SK-N-SH (cell line): ENCODE results near the gene CAMK1. TPM values are rescaled to one million over a fixed set of nuclear protein-coding genes. Genes with fewer than 3 reads are reported as not detected.

ENCODE experiments used
- CTCF ChIA-PET: fragments of 300-600, 350-600 bp; formaldehyde crosslinking; extraction: SDS; loops from one replicate; lab custom pipeline; 2021; lab: Yijun Ruan, JAX
- POLR2A ChIA-PET: fragments of 350-600 bp; sonication (Branson Sonifier 250); formaldehyde crosslinking; extraction: SDS; loops from one replicate; lab custom pipeline; 2020; ENCODE audit warnings: antibody characterized with exemption, inconsistent platforms; lab: Yijun Ruan, JAX
- DNase-seq: peaks from one replicate; pipeline ENCODE4 v3.0.0; 2012
- H2AFZ ChIP-seq: fragments of 200-600 bp; sonication (generic); 2 replicates; pipeline ENCODE4 v1.8.1; 2016; ENCODE audit warnings: antibody characterized with exemption, mild to moderate bottlenecking, low read depth
- H3F3A ChIP-seq: fragments of 200-600 bp; sonication (generic); replicated peaks from 2 replicates; pipeline ENCODE3; 2016; ENCODE audit warnings: antibody characterized with exemption, mild to moderate bottlenecking; ENCODE audit not compliant: insufficient read depth
- H3K27ac ChIP-seq, 2 experiments: fragments of 200-500 bp in 1 of 2; fragments of 200-600 bp in 1 of 2; sonication (Bioruptor generic) in 1 of 2; sonication (generic), shearing (Covaris generic) in 1 of 2; 2 replicates each; pipeline versions ENCODE4 v1.5.1 to v1.6.1; 2014 to 2016; ENCODE audit warnings: low read depth in 2 of 2, inconsistent platforms in 1 of 2, low read length in 1 of 2, mild to moderate bottlenecking in 1 of 2, mixed read lengths in 1 of 2
- H3K27me3 ChIP-seq: fragments of 200-600 bp; sonication (generic), shearing (Covaris generic); 2 replicates; pipeline ENCODE4 v1.6.1; 2016; ENCODE audit warnings: mixed run types; ENCODE audit not compliant: insufficient read depth
- H3K36me3 ChIP-seq, 2 experiments: fragments of 200-500 bp in 1 of 2; fragments of 200-600 bp in 1 of 2; sonication (Bioruptor generic) in 1 of 2; sonication (generic) in 1 of 2; replicated peaks in 1 of 2; 2 replicates each; pipeline versions ENCODE3 to v1.5.1; 2014 to 2016; ENCODE audit warnings: low read length in 1 of 2, mild to moderate bottlenecking in 1 of 2; ENCODE audit not compliant: insufficient read depth in 2 of 2, control insufficient read depth in 1 of 2
- H3K4me1 ChIP-seq, 2 experiments: fragments of 200-500 bp in 1 of 2; fragments of 200-600 bp in 1 of 2; sonication (Bioruptor generic) in 1 of 2; sonication (generic), shearing (Covaris generic) in 1 of 2; 2 replicates each; pipeline versions ENCODE4 v1.5.1 to v1.6.1; 2014 to 2016; ENCODE audit warnings: low read depth in 1 of 2, low read length in 1 of 2, mixed run types in 1 of 2; ENCODE audit not compliant: insufficient read depth in 2 of 2, control insufficient read depth in 1 of 2
- H3K4me2 ChIP-seq: fragments of 200-600 bp; sonication (generic), shearing (Covaris generic); 2 replicates; pipeline ENCODE4 v1.6.1; 2017; ENCODE audit warnings: mixed run types
- H3K4me3 ChIP-seq, 2 experiments: fragments of 200-500 bp in 1 of 2; fragments of 200-600 bp in 1 of 2; sonication (Bioruptor generic) in 1 of 2; sonication (generic), shearing (Covaris generic) in 1 of 2; 2 replicates each; pipeline versions ENCODE4 v1.5.1 to v1.8.1; 2014 to 2016; ENCODE audit warnings: low read depth in 2 of 2, inconsistent platforms in 1 of 2, low read length in 1 of 2, mild to moderate bottlenecking in 1 of 2, mixed read lengths in 1 of 2, moderate library complexity in 1 of 2
- H3K79me2 ChIP-seq: fragments of 200-600 bp; sonication (generic); 2 replicates; pipeline ENCODE4 v1.8.1; 2017; ENCODE audit warnings: mild to moderate bottlenecking; ENCODE audit not compliant: insufficient read depth
- H3K9ac ChIP-seq: fragments of 200-600 bp; sonication (generic); 2 replicates; pipeline ENCODE4 v1.6.1; 2017; ENCODE audit warnings: mixed run types
- H3K9me2 ChIP-seq: fragments of 200-600 bp; sonication (generic); 2 replicates; pipeline ENCODE4 v1.6.1; 2017; ENCODE audit warnings: mixed run types
- H3K9me3 ChIP-seq: fragments of 200-600 bp; sonication (generic); 2 replicates; pipeline ENCODE4 v1.6.1; 2017; ENCODE audit warnings: mixed run types, mild to moderate bottlenecking, moderate library complexity
- H4K20me1 ChIP-seq: fragments of 200-600 bp; sonication (generic); 2 replicates; pipeline ENCODE4 v1.6.1; 2017; ENCODE audit warnings: mild to moderate bottlenecking, mixed run types; ENCODE audit not compliant: insufficient read depth
- ELF1 ChIP-seq: IDR thresholded peaks from 2 replicates; pipeline ENCODE4 v1.4.0; 2012
- EP300 ChIP-seq, 2 experiments: IDR thresholded peaks; 2 replicates each; pipeline versions ENCODE4 v1.4.0 to v1.6.1; 2012; ENCODE audit warnings: borderline replicate concordance in 1 of 2, low read depth in 1 of 2, low read length in 1 of 2
- EZH2phosphoT487 ChIP-seq: fragments of 200-600 bp; sonication (generic); IDR thresholded peaks from 2 replicates; pipeline ENCODE4 v1.6.1; 2017; ENCODE audit warnings: low read depth, mixed run types, mild to moderate bottlenecking, antibody characterized with exemption, moderate library complexity, borderline replicate concordance
- FOXJ3 ChIP-seq: sonication (generic); formaldehyde crosslinking; IDR thresholded peaks from 2 replicates; pipeline ENCODE4 v1.5.1; 2020; ENCODE audit warnings: mild to moderate bottlenecking, missing genetic modification reagents
- FOXM1 ChIP-seq: IDR thresholded peaks from 2 replicates; pipeline ENCODE4 v1.4.0; 2012; ENCODE audit warnings: low read depth, mild to moderate bottlenecking
- GATA2 ChIP-seq: sonication (generic); formaldehyde crosslinking; IDR thresholded peaks from 2 replicates; pipeline ENCODE4 v1.5.0; 2020; ENCODE audit warnings: mild to moderate bottlenecking, missing genetic modification reagents
- MEF2A ChIP-seq: IDR thresholded peaks from 2 replicates; pipeline ENCODE4 v1.4.0; 2012; ENCODE audit warnings: low read depth, borderline replicate concordance
- NRF1 ChIP-seq: IDR thresholded peaks from 2 replicates; pipeline ENCODE4 v1.6.1; 2012; ENCODE audit warnings: low read depth, mild to moderate bottlenecking, low read length
- POLR2AphosphoS5 ChIP-seq: IDR thresholded peaks from 2 replicates; pipeline ENCODE4 v1.6.1; 2012; ENCODE audit warnings: low read depth, low read length
- RCOR1 ChIP-seq: fragments of 150-350 bp; IDR thresholded peaks from 2 replicates; pipeline ENCODE4 v1.6.1; 2017; ENCODE audit warnings: antibody characterized with exemption, low read length
- RXRA ChIP-seq: IDR thresholded peaks from 2 replicates; pipeline ENCODE4 v1.4.0; 2012; ENCODE audit warnings: low read depth, mild to moderate bottlenecking, borderline replicate concordance
- SIN3A ChIP-seq: IDR thresholded peaks from 2 replicates; pipeline ENCODE4 v1.6.1; 2012; ENCODE audit warnings: low read depth, mild to moderate bottlenecking, low read length, moderate library complexity, borderline replicate concordance
- SMC3 ChIP-seq: IDR thresholded peaks from 2 replicates; pipeline ENCODE4 v1.6.1; 2012; ENCODE audit warnings: low read depth, low read length, improper control_type of control experiment
- TAF1 ChIP-seq: IDR thresholded peaks from 2 replicates; pipeline ENCODE4 v1.6.1; 2012; ENCODE audit warnings: low read depth, mild to moderate bottlenecking, low read length, moderate library complexity, borderline replicate concordance
- YY1 ChIP-seq: IDR thresholded peaks from 2 replicates; pipeline ENCODE4 v1.4.0; 2012; ENCODE audit warnings: low read depth, mild to moderate bottlenecking
- WGBS: methylation state at CpG from one replicate; pipeline ENCODE4 v1.1.6; 2017; ENCODE audit warnings: low lambda C conversion rate; 5-methylcytosine and 5-hydroxymethylcytosine counted together
- polyA plus RNA-seq, 3 experiments: library from polyadenylated mRNA; depleted of rRNA; stranded (reverse); fragments of >200 nt; gene quantifications; 2 replicates each; pipeline ENCODE4 v1.2.3, GENCODE V29; 2012
- TF ChIP-seq, protein P1 (sequence below): IDR thresholded peaks from 2 replicates; pipeline ENCODE4 v1.4.0; 2012; ENCODE audit warnings: low read depth, borderline replicate concordance
- TF ChIP-seq, protein P2 (sequence below): IDR thresholded peaks from 2 replicates; pipeline ENCODE4 v1.4.0; 2012; ENCODE audit warnings: low read depth, borderline replicate concordance
- TF ChIP-seq, protein P3 (sequence below): fragments of 200-600 bp; sonication (generic); IDR thresholded peaks from 2 replicates; pipeline ENCODE4 v1.6.1; 2017; ENCODE audit warnings: antibody characterized with exemption, mild to moderate bottlenecking, moderate library complexity
- TF ChIP-seq, protein P4 (sequence below): IDR thresholded peaks from 2 replicates; pipeline ENCODE4 v1.4.0; 2012; ENCODE audit warnings: low read depth

CAMK1 gene
- polyA plus RNA-seq, 1 of the 3 experiments (the other 2 are of a cell fraction) = 47.1 TPM

DNA sequence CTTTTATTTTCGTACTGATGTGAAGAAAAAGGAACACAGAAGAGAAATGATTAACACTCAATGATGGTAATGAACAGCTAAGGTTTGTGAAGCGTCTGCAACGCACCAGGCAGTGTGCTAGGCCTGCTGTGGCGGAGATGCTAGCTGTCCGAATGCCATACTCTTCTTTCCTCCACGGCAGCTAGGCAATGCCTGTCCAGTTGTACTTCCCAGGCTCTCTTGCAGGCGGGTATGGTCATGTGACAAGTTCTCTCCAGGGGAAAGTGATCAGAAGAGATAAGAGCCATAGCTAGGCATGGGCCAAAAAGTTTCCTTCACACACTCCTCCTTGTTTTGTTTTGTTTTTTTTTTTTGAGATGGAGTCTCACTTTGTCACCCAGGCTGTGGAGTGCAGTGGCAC is 15.9 kb upstream of the CAMK1 start:
- Histone ChIP-seq H2AFZ (no peak overlapping the region), H3K9ac (no peak overlapping the region), H3K4me1 (no peaks in the 10 kb centered on the region; a peak in 1 of 4 replicates), H3F3A (peaks cover 3% of the 10 kb centered on the region), H3K79me2 (peaks cover 6% of the 10 kb centered on the region; the same call in 1 of the 2 replicates), H3K4me2 (no peak overlapping the region), H4K20me1 (no peaks in the 10 kb centered on the region), H3K27ac (no peak overlapping the region), H3K9me2 (no peaks in the 10 kb centered on the region), H3K27me3 (no peaks in the 10 kb centered on the region), H3K36me3 (peaks cover 47 to 64% of the 10 kb centered on the region in 2 experiments)
- DNase-seq = peak; percentile 62
- ChIA-PET CTCF (interaction anchor here (0.9 to 1.0 kb wide), 2 partner anchors 15 to 55 kb away, joined by 3 read pairs; no protein-coding TSS in a partner anchor), POLR2A (no interaction called here)
- 80% methylated on average over 7 of the region's 7 CpGs for WGBS
- peak; percentile 34; the same call in 1 of the 2 replicates for TF ChIP-seq GATA2 (CRISPR knock-in tag)
- TF ChIP-seq, protein P1, sequence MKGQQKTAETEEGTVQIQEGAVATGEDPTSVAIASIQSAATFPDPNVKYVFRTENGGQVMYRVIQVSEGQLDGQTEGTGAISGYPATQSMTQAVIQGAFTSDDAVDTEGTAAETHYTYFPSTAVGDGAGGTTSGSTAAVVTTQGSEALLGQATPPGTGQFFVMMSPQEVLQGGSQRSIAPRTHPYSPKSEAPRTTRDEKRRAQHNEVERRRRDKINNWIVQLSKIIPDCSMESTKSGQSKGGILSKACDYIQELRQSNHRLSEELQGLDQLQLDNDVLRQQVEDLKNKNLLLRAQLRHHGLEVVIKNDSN = peak; percentile 44; the same call in 1 of the 2 replicates
- TF ChIP-seq NRF1 = no peak
- TF ChIP-seq, all 33 proteins: peak for 2
- H3K4me3 ChIP-seq = no peak overlapping the region
- H3K9me3 ChIP-seq = no peaks in the 10 kb centered on the region

DNA sequence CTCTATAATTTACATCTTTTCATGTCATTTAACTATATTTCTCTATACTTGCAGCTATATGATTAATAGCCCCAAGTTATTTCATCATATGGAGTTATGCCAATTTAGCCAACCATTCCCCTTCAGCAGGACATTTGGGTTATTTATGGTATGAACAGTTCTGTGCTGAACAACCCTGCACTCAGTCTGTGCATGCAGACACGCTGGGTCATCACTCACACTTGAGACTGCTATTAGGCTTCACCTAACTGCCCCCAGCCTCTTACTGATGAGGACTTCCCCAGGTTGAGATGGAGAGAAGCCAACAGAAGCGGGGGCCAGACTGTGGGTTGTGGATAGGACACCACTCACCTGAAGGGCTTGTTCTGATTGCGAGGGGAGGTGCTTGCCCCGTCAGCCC is 15.2 kb upstream of the CAMK1 start:
- ChIA-PET POLR2A (no interaction called here), CTCF (interaction anchor here (0.9 to 1.0 kb wide), 2 partner anchors 14 to 56 kb away, joined by 3 read pairs; no protein-coding TSS in a partner anchor)
- H2AFZ ChIP-seq = no peak overlapping the region
- no peaks in the 10 kb centered on the region for H3K9me2 ChIP-seq
- TF ChIP-seq, protein P2, sequence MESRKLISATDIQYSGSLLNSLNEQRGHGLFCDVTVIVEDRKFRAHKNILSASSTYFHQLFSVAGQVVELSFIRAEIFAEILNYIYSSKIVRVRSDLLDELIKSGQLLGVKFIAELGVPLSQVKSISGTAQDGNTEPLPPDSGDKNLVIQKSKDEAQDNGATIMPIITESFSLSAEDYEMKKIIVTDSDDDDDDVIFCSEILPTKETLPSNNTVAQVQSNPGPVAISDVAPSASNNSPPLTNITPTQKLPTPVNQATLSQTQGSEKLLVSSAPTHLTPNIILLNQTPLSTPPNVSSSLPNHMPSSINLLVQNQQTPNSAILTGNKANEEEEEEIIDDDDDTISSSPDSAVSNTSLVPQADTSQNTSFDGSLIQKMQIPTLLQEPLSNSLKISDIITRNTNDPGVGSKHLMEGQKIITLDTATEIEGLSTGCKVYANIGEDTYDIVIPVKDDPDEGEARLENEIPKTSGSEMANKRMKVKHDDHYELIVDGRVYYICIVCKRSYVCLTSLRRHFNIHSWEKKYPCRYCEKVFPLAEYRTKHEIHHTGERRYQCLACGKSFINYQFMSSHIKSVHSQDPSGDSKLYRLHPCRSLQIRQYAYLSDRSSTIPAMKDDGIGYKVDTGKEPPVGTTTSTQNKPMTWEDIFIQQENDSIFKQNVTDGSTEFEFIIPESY = no peak
- TF ChIP-seq, protein P3, sequence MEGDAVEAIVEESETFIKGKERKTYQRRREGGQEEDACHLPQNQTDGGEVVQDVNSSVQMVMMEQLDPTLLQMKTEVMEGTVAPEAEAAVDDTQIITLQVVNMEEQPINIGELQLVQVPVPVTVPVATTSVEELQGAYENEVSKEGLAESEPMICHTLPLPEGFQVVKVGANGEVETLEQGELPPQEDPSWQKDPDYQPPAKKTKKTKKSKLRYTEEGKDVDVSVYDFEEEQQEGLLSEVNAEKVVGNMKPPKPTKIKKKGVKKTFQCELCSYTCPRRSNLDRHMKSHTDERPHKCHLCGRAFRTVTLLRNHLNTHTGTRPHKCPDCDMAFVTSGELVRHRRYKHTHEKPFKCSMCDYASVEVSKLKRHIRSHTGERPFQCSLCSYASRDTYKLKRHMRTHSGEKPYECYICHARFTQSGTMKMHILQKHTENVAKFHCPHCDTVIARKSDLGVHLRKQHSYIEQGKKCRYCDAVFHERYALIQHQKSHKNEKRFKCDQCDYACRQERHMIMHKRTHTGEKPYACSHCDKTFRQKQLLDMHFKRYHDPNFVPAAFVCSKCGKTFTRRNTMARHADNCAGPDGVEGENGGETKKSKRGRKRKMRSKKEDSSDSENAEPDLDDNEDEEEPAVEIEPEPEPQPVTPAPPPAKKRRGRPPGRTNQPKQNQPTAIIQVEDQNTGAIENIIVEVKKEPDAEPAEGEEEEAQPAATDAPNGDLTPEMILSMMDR = no peak
- TF ChIP-seq NRF1 (no peak), GATA2 (CRISPR knock-in tag) (no peak), TAF1 (no peak), SIN3A (no peak), EZH2phosphoT487 (no peak), FOXM1 (no peak), EP300 (IDR thresholded peaks at IDR 0.05; ENCODE audit: borderline replicate concordance in 1 of 2, low read depth in 1 of 2, low read length in 1 of 2) (no peak), FOXJ3 (no peak), SMC3 (no peak), MEF2A (no peak), POLR2AphosphoS5 (no peak), RXRA (no peak), RCOR1 (no peak), YY1 (no peak), ELF1 (no peak)
- TF ChIP-seq, protein P4, sequence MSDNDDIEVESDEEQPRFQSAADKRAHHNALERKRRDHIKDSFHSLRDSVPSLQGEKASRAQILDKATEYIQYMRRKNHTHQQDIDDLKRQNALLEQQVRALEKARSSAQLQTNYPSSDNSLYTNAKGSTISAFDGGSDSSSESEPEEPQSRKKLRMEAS = no peak
- TF ChIP-seq, protein P1 = no peak
- peaks cover 45 to 60% of the 10 kb centered on the region in 2 experiments for H3K36me3 ChIP-seq
- no peak overlapping the region for H3K4me3 ChIP-seq
- peaks cover 3% of the 10 kb centered on the region for H3F3A ChIP-seq
- DNase-seq = no peak
- no peaks in the 10 kb centered on the region for H4K20me1 ChIP-seq
- no peak overlapping the region for H3K27ac ChIP-seq
- H3K4me2 ChIP-seq = no peak overlapping the region
- H3K9ac ChIP-seq = no peak overlapping the region
- no peaks in the 10 kb centered on the region for H3K9me3 ChIP-seq
- 94% methylated on average over 4 of the region's 4 CpGs for WGBS
- H3K27me3 ChIP-seq = no peaks in the 10 kb centered on the region
- H3K4me1 ChIP-seq = no peaks in the 10 kb centered on the region; a peak in 1 of 4 replicates
- no peaks in the 10 kb centered on the region for H3K79me2 ChIP-seq
